MM.1S (cell line): ENCODE data around the gene SLC5A3.

Experiments
- CTCF ChIP-seq: fragments of 300-600 bp; sonication (generic); IDR thresholded peaks from 2 replicates; pipeline ENCODE4 v1.5.1; 2016; ENCODE audit warnings: antibody characterized with exemption, low read length, mixed read lengths
- EZH2phosphoT487 ChIP-seq: fragments of 300-600 bp; sonication (generic); IDR thresholded peaks from 2 replicates; pipeline ENCODE4 v1.6.1; 2018; ENCODE audit warnings: antibody characterized with exemption, low read length

GRCh38 chr21:34122047-34122446, 48.7 kb downstream of the SLC5A3 start:
- TF ChIP-seq CTCF (no peak), EZH2phosphoT487 (no peak)
